ENCODE results near the gene CD44.
"Not testable (repeated sequence)": the region's sequence is repeated elsewhere in the genome, so short reads cannot be mapped to it uniquely, and the experiment has no call there.

The CD44 gene

DNA sequence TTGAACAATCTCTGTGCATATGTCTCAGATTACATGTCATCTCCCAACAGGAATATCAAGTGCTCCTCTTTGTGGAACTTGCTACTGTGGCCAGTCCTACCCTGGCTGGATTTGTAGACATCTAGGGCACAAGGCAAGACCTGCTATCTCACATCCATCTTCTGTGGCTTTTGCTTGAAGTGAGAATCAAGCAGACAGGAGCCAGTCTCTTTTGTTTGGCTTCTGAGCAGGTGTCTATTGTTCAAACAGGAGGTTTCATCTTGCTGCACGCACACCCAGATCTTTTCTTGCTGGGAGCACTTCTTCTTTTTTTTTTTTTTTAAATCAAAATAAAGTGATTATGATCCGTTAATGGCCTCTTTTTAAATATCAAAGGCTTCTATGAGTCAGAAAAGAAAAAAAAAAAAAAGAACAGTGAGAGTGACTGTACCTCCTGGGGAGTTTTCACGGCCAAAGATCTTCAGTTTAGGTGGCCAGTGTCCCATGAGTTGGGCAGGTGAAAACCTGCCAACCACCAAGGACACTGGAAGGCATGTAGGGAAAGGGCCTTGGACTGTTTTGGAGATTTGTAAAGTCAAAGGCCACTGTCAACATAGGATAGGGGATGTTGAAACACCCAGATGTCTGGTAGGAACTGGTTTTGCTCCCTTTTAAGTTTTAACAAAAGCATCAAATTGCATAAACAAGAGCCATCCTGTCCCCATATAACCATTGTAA is 78.1 kb downstream of the CD44 start:
- DNase-seq: no peak

DNA sequence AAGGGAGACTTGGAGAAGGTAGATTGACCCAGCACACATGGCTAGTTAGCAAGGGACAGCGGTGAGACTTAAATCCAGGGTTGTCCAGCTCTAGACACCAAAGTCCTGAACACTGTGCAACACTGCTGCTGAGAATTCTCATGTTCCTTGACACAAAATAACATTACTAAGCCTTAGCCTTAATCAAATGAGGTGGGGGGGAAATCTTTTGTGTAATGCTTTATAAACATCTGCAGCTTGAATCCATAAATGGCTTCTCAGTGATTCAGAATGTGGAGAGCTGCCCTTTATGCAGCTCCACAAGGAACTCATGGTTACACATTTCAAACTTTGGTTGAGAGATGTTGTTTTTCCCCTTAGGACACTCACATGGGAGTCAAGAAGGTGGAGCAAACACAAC is 80.0 kb downstream of the CD44 start:
- no peak for DNase-seq

DNA sequence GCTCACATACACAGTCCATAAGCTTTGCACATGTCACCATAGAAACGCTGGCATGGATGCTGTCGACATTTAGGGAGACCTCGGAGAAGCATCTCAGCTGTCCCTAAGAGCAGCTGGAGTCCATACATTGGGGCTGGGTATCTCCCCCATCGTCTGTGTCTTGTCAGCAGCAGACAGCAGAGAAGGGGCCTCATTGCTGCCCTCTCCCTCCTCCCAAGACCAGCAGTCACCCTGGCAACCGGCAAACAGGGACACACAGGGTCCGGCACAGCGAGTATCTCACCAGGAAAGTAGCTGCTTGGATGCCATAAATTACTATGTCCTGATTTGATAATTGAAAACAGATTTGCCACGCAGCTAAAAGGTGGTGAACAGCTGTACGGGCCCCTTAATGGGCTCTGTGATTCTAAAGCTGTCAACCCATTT is 84.4 kb downstream of the CD44 start:
- DNase-seq: no peak

DNA sequence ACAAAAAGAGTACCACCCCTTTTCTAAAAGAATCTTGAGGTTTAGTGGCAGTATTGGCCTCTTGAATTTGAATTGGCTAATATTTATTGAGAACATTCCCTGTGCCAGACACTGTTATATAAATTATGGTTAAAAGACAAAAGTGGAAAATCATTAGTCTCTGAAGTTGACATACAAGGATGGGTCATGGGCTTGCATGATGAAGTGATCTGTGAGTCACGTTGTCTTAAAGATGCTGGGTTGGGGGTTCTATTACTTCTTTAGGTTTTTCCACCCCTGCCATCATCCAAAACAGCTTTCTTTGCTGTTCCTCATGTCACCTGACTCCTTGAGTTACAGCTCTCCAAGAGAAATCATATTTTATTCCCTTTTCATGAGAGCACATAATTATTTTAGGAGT is 85.0 kb downstream of the CD44 start:
- DNase-seq: no peak

DNA sequence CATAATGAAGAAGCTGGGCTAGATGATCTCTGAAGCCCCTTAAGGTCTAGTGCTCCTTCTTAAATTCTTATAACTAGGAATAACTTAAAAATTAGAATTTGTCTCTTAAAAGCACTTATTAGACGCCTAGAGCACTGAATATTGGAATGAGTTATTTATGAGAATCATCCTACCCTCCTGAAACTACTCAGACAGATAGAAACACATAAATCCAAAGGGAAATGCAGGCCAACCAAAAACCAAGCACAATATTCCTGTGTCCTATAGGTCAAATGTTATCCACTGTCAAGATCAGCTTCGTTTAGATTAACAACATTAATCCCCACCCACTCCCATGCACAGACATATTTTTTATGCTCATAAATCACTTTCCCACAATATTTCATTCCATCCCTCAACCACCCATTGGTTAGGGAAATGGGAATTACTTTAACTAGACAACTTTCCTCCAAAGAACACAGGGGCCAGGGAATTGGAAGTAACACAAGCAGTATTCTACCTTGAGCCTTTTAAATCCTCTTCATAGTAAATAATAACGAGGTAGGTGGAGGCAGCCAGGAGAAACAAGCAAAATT is 87.1 kb downstream of the CD44 start:
- no peak for DNase-seq

DNA sequence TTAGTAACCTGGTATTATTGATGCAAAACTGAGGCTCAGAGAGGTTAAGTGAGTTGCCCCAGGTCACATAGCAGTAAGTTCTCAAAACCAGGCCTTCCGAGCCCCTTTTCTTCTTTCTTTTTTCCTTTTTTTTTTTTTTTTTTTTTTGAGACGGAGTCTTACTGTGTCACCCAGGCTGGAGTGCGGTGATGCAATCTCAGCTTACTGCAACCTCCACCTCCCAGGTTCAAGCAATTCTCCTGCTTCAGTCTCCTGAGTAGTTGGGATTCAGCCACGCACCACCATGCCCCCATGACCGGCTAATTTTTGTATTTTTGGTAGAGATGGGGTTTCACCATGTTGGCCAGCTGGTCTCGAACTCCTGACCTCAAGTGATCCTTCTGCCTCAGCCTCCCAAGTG is 87.8 kb downstream of the CD44 start:
- not testable (repeated sequence) for DNase-seq

DNA sequence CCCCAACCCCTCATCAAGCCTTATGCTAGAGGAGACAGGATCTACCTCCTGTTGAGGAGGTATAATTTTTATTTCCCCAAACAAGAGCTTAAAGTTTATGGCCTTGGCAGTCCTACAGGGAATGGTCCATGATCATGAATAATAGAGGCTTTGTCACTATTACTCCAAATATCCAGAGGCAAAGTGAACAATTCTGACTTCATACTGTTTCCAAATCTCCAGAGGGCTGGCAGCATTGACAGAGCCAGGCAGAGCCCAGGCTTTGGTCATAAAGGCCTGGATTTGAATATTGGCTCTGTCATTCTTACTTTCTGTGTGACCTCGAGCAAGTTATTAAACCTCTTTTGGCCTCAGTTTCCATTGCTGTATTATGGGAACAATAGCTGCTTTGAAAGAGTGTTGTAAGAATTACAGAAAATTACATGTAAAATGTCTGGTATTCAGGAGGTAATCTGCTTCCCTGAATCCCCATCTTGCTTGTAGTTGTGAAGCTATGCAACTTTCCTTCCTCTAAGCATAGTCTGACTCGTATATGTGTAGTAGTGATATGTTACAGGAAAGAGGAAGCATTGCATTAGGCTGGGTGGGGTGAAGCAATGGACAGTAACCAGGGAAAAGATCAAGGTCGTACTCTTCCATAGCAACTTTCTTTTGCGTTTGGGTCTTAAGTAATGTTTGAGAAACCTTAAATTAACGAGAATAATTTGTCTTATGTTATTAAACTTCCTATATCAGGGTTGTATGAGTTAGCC is 88.8 kb downstream of the CD44 start:
- no peak for DNase-seq

DNA sequence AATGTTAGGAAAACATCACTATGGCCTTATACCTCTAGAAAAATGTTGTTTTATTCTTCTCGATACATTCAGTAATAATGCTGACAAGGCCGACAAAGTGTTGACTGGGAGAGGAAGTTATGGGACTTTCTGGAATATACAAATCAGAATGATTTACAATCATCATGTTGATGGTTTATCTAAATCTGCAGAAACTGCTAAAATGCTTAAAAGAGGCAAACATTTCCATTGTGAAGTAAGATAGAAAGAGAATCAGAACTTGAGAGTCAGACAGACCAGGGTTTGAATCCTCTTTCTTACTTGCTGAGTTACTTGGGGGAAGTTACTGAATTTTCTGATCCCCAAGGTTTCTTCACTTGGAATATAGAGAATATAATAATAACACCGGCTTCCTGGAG is 89.4 kb downstream of the CD44 start:
- no peak for DNase-seq

DNA sequence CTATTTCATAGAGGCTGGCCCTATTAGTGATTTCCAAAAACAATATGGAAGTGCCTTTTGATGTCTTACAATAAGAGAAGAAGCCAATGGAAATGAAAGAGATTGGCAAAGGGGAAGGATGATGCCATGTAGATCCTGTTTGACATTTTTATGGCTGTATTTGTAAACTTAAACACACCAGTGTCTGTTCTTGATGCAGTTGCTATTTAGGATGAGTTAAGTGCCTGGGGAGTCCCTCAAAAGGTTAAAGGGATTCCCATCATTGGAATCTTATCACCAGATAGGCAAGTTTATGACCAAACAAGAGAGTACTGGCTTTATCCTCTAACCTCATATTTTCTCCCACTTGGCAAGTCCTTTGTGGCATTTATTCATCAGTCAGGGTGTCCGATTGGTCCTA is 91.4 kb downstream of the CD44 start:
- no peak for DNase-seq

DNA sequence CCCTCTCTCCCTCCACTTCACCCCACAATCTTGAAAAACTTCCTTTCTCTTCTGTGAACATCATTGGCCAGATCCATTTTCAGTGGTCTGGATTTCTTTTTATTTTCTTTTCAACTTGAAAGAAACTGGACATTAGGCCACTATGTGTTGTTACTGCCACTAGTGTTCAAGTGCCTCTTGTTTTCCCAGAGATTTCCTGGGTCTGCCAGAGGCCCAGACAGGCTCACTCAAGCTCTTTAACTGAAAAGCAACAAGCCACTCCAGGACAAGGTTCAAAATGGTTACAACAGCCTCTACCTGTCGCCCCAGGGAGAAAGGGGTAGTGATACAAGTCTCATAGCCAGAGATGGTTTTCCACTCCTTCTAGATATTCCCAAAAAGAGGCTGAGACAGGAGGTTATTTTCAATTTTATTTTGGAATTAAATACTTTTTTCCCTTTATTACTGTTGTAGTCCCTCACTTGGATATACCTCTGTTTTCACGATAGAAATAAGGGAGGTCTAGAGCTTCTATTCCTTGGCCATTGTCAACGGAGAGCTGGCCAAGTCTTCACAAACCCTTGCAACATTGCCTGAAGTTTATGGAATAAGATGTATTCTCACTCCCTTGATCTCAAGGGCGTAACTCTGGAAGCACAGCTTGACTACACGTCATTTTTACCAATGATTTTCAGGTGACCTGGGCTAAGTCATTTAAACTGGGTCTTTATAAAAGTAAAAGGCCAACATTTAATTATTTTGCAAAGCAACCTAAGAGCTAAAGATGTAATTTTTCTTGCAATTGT is 92.3 kb downstream of the CD44 start:
- DNase-seq: no peak

DNA sequence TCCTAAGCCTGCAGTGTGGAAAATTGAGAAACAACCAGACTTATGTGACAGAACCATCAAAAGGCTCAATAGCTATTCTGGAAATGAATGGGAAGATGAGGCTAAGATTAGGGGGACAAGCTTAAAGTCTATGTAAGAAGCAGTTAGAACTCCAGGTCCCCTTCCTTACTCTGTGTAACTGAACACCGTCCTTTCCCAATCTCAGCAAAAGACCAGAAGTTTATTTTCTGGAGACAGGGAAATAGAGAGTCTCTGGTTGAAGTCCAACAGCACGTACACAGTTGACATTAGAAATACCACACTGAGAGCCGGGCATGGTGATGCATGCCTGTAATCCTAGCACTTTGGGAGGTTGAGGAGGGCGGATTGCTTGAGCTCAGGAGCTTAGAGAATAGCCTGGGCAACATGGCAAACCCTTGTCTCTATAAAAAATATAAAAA is 93.9 kb downstream of the CD44 start:
- no peak for DNase-seq

DNA sequence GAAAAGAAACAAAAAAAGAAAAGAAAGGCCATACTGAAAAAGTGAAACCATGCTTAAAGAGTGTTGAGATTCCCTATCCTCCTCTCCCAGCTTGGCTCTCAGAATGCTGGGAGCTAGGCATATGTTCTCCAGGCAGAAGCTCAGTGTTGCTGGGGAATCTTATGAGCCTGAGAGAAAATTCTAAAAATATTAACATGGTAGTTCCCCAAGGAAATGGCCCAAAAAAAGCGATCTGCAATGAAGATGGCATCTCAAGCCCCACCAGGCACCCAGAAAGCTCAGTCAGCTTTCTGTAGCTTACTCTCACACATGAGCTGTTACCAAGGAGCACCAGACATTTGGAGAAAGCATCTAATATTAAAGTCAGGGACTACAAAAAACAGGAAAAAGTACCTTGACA is 94.5 kb downstream of the CD44 start:
- DNase-seq: no peak

DNA sequence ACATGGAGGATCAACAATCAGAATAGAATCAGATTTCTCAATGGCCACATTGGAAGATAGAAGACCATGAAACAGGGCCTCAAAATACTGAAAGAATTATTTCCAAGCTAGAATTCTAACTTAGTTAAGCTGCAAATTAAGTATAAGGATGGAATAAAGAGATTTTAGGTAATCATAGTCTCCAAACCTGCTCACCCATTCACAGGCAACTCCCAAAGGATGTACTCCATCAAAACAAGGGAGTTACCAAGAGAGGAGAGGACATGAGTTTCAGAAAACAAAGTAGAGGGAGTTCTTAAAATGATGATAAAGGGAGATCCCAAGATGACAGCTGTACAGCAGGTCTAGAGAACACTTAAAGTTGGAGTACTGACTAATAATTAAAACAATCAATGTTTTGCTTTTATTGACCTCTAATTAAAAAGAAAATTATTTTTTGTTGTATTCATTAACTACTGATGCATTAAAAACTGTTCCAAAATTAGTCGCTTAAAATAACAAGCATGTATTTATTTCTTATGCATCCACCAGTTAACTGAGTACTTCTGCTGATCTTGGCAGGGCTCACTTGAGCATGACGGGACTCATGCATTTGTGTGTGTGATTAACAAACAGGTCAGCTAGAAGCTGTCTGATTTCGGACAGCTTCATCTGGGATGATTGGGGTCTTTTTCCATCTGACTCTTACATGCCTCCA is 95.6 kb downstream of the CD44 start:
- DNase-seq: no peak

DNA sequence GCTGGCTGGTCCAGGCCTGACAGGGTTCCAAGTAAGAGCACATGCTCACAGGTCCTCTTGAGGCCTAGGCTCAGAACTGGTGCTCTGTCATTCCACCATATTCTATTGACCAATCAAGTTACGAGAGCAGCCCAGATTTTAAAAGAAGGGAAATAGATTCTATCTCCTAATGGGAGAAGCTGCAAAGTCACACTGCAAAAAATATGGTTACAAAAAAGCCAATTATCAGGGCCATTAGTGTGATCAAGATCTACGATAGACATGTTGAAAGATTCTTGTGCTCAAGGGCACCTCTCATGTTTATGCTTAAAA is 96.1 kb downstream of the CD44 start:
- no peak for DNase-seq

DNA sequence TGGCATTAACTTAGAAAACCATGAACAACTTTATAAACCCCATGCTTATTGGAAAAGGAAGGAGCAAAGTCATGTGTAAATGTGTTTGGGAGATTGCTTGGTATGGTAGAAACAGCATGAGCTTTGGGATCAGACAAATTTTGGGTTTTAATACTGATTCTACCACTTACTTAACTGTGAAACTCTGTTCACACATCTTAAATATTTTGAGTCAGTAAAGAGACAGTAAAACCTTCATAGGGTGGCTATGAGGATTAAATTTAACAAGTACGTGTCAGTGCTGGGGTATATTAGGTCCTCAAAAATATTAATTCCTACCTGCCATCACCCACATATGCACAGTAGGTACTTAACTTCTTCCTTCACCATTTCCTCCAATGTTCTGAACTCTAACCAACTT is 96.5 kb downstream of the CD44 start:
- no peak for DNase-seq

DNA sequence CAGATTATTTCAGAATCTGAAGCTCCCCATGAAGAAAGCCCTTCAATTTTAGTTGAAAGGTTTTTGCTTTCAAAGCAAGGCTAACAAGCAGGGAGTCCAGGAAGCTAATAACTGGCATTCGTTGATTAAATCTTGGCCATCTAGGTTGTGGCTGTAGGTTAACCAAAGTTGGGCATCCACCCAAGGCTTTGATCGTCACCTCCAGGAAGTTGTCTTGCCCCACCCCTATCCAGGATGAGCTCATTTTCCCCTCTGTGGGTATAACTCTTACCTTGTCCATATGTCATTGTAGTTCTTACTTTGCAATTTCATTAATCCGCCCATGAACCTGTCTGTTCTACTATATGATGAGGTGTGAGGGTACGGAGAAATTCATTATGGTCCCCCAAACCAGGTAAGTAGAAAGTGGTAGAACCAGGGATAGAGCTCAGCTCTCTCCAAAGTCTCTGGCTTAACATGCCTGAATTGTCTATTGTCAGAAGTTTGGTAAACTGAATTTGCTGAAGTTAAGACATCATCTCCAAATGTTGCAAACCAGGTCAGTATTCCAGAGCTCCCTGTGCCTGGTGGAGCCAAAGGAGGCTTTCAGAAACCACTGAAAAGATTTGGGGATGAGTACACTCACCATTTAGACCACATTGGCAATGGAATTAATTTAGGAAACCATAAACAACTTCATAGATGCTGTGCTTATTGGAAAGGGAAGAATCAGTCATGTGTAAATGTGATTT is 97.1 kb downstream of the CD44 start:
- no peak for DNase-seq

DNA sequence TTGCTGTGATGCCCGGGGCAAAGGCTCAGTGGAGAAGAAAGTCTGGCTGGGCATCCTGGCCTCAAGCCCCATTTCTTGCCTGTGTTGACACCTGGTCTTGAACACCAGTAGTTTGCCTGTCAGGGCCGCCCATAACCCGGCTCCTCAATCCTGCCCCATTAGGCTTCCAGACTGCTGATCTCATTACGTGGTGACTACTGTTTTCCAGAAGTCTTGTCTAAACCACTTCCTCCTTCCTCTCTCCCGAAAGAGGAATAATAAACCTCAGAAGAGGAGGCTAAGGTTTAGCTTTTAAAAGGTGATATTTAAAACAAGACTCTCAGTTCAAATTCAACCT is 97.7 kb downstream of the CD44 start:
- DNase-seq: no peak

DNA sequence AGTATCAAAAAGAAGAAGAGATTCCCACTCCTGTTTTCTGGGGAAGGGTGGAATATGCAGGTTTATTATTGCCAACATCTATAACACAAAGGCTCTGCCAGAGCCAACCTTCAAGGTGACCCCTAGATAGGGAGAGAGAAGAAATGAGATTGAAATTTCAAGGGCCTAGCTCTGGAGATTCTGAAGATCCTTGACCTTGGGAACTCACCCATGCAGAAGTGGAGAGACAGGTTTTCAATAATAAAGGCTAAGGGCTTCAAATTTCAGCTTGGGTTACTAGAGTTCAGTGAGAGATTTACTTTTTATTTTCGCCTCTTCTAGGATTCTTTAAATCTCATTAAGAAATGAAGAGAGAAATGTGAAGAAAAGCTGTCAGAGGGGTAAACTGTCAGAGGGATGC is 98.4 kb downstream of the CD44 start:
- no peak for DNase-seq

DNA sequence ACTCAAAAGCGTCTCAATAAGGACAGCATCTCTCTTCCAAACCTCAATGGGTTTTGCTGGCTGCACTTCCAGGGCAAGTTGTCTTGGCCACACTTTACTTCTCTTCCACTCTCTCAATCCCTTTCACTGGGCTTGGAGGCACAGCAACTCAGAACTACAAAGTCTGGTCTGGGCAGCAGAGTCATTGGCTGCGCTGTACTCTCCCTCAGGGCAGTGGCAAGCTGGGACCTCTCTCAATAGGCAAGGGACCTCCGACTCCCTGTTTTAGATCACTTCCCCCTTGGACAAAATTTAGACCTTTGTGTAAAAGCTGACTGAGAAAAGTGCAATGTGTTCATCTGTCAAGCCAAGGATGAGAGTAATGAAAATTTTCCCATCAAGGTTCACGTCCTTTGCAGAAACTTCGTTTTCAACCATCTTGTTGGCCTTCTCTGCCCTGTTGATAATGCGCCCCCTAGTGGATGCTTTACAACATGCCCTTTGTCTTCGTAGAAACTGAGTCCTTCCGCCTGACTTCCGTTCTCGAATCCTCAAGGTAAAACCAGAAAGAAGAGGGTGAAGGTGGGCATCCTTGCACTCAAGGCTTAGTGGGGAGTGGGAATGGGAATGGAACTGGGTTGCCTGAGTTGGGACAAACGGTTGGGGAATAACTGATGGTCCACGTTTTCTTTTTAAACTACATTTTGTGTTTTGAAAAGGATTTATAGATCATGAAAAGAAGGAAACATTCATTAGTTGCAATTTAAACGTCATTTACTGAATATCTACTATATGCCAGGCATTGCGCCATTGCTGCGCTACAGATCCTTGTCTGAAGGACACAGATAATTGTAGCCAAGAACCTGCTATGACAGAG is 99.1 kb downstream of the CD44 start:
- no peak for DNase-seq

DNA sequence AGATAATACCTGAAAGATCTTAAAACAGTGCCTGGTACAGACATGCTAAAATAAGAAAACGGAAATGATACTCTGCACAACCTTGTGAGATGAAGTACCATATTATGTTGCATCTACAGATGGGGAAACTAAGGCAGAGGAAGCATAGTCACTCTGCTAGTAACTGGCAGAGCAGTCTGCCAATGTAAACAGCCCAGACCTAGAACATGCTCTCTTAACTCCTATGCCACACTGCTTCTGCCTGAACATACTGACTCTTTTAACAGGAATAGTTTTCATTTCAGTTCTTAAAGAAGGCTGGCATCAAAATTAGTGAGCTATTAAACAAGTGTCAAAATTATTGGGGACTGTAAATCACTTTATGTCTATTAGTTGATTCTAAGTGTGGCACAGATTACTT is 99.9 kb downstream of the CD44 start:
- DNase-seq: no peak

DNA sequence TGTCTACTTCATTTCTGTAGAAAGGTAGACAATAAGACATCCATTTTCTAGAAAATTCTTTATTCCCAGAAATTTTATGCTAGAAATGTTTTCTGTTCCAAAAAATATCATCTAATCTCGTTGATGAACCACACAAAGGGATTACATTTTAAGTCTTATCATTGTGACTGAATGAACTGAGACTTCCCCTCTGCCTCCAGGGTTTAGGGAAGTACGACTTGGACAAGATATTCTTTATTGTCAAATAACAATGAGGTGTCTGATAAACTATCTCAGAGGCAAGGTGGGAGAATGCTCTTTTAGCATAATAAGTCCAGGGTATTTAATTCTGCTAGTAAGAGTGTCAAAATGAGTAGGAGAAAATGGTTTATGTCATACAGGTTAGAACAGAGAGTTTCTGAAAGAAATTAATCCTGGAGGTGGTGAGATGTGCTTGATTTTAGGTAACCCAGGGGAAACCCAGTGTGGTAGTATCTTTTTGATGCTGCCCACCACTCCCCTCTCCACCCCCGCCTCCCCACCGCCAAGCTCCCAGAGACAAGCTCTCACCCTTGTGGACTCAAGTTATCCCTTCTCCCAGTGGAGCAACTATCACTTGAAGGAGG is 100.6 kb downstream of the CD44 start:
- no peak for DNase-seq
